HepG2 (cell line): ENCODE measurements around the gene SLC25A33. TPM values are rescaled to one million over a fixed set of nuclear protein-coding genes. Genes with fewer than 3 reads are reported as not detected.
A peak's percentile ranks its signal among the peaks of the same experiment; 100 is the strongest.

Experiments used
- GLI4 ChIP-seq: sonication (generic); formaldehyde crosslinking; IDR thresholded peaks from 2 replicates; pipeline ENCODE4 v1.5.1; 2020; ENCODE audit warnings: missing genetic modification reagents, mild to moderate bottlenecking, moderate library complexity, borderline replicate concordance
- HOXA5 ChIP-seq: sonication (generic); formaldehyde crosslinking; IDR thresholded peaks from 2 replicates; pipeline ENCODE4 v1.4.0; 2020; ENCODE audit warnings: missing genetic modification reagents
- LCORL ChIP-seq, 2 experiments: fragments of 450-650 bp in 1 of 2; sonication (generic) in 1 of 2; formaldehyde crosslinking in 1 of 2; IDR thresholded peaks; 2 replicates each; pipeline versions ENCODE4 v1.5.0 to v1.6.1; 2017 to 2020; ENCODE audit warnings: antibody characterized with exemption in 1 of 2, missing genetic modification reagents in 1 of 2
- MBD4 ChIP-seq: IDR thresholded peaks from 2 replicates; pipeline ENCODE4 v1.6.1; 2012; ENCODE audit warnings: low read length, inconsistent platforms, borderline replicate concordance
- MTA3 ChIP-seq: sonication (generic); formaldehyde crosslinking; IDR thresholded peaks from 2 replicates; pipeline ENCODE4 v1.4.0; 2020; ENCODE audit warnings: missing genetic modification reagents
- POLR2A ChIP-seq, 2 experiments: IDR thresholded peaks; 2 replicates each; pipeline ENCODE4 v1.6.1; 2011; ENCODE audit warnings: low read depth in 2 of 2, low read length in 2 of 2, mild to moderate bottlenecking in 1 of 2, moderate library complexity in 1 of 2; ENCODE audit not compliant: insufficient read depth in 1 of 2
- RFXAP ChIP-seq: sonication (generic); formaldehyde crosslinking; IDR thresholded peaks from 2 replicates; pipeline ENCODE4 v1.4.0; 2020; ENCODE audit warnings: missing genetic modification reagents, borderline replicate concordance
- STAG1 ChIP-seq: sonication (generic); formaldehyde crosslinking; IDR thresholded peaks from 2 replicates; pipeline ENCODE4 v1.4.0; 2020; ENCODE audit warnings: missing genetic modification reagents
- ZNF253 ChIP-seq: sonication (generic); formaldehyde crosslinking; IDR thresholded peaks from 2 replicates; pipeline ENCODE4 v1.8.0; 2022; ENCODE audit warnings: mild to moderate bottlenecking, missing genetic modification reagents, borderline replicate concordance
- ZNF747 ChIP-seq: sonication (generic); formaldehyde crosslinking; IDR thresholded peaks from 2 replicates; pipeline ENCODE4 v1.8.1; 2023; ENCODE audit warnings: missing genetic modification reagents, mild to moderate bottlenecking, borderline replicate concordance
- polyA plus RNA-seq, 8 experiments: library from polyadenylated mRNA; depleted of rRNA in 3 of 8; stranded (reverse) in 7 of 8; unstranded in 1 of 8; fragments of >200 nt; fragmentation: Illumina TruSeq in 4 of 8; extraction: Trizol in 4 of 8; gene quantifications; 2 replicates each; pipeline versions ENCODE4 v1.2.1 to v1.2.3, GENCODE V29; 2011 to 2016; ENCODE audit warnings: low read depth in 4 of 8, missing spikeins in 1 of 8, mixed read lengths in 1 of 8; ENCODE audit not compliant: insufficient read depth in 1 of 8
- total RNA-seq, 5 experiments: library from RNA; depleted of rRNA; stranded (reverse); fragments of >200 nt; fragmentation: Illumina TruSeq; extraction: Trizol; gene quantifications; 2 replicates each; pipeline ENCODE4 v1.2.3, GENCODE V29; 2016; ENCODE audit warnings: low read depth in 1 of 5
- TF ChIP-seq, protein P1 (sequence below): sonication (generic); formaldehyde crosslinking; conservative IDR thresholded peaks from 2 replicates; pipeline ENCODE4 v1.8.0; 2022; ENCODE audit warnings: mild to moderate bottlenecking, moderate library complexity, missing genetic modification reagents
- TF ChIP-seq, protein P2 (sequence below): sonication (generic); formaldehyde crosslinking; IDR thresholded peaks from 2 replicates; pipeline ENCODE4 v1.4.0; 2020; ENCODE audit warnings: missing genetic modification reagents
- TF ChIP-seq, protein P3 (sequence below): sonication (generic); formaldehyde crosslinking; conservative IDR thresholded peaks from 2 replicates; pipeline ENCODE4 v1.4.0; 2020; ENCODE audit warnings: mild to moderate bottlenecking, missing genetic modification reagents, moderate library complexity
- TF ChIP-seq, protein P4 (sequence below): sonication (generic); formaldehyde crosslinking; IDR thresholded peaks from 2 replicates; pipeline ENCODE4 v1.4.0; 2020; ENCODE audit warnings: missing genetic modification reagents
- TF ChIP-seq, protein P5 (sequence below): sonication (generic); formaldehyde crosslinking; IDR thresholded peaks from 2 replicates; pipeline ENCODE4 v1.8.0; 2022; ENCODE audit warnings: mild to moderate bottlenecking, missing genetic modification reagents, moderate library complexity

SLC25A33 gene
- total and polyA plus RNA-seq, 2 of the 13 experiments (the other 11 are each of a cell fraction or from before 2014, with no cell fraction given): 15.4 to 50.3 TPM

DNA sequence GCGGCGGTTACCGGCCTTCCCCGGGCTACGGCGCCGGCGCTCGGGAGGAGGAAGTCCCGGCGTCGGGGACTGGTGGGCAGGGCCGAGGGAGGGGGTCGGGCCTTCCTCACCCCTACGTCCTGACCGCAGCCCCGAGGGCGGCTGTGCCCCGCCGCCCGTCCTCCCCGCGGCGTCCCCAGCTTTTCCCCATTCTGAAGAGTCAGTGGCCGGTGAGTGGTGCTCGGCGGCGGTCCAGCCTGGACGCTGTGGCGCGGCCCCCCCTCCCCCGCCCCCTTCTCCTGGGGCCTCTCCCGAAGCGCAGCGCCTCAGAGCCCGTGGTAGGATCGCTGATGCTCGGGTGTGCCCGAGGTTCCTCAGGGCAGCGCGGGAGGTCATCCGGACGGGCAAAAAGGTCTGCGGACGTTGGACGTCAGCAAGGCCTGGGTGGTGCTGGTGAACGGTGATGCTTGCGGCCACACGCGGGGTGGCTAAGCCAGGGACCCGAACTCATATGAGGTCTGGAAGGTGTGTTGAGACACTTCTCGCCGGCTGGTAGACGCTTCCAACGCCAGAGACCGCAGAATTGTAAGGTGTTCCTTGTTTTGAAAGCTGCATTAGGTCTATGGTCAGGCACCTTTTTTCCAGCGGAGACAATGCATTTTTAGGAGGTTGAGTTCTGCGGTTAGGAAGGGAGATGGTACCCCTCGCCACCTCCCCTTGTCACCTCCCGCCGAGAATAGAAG is 725 bp downstream of the SLC25A33 start (continued):
- TF ChIP-seq, protein P1, sequence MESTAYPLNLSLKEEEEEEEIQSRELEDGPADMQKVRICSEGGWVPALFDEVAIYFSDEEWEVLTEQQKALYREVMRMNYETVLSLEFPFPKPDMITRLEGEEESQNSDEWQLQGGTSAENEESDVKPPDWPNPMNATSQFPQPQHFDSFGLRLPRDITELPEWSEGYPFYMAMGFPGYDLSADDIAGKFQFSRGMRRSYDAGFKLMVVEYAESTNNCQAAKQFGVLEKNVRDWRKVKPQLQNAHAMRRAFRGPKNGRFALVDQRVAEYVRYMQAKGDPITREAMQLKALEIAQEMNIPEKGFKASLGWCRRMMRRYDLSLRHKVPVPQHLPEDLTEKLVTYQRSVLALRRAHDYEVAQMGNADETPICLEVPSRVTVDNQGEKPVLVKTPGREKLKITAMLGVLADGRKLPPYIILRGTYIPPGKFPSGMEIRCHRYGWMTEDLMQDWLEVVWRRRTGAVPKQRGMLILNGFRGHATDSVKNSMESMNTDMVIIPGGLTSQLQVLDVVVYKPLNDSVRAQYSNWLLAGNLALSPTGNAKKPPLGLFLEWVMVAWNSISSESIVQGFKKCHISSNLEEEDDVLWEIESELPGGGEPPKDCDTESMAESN (CRISPR knock-in tag): no peak
- TF ChIP-seq ZNF253 (CRISPR knock-in tag) (no peak), STAG1 (no peak), MBD4 (no peak), GLI4 (no peak), ZNF747 (CRISPR knock-in tag) (no peak), RFXAP (CRISPR knock-in tag) (no peak), MTA3 (CRISPR knock-in tag) (no peak), POLR2A (IDR thresholded peaks at IDR 0.05; ENCODE audit: insufficient read depth in 1 of 2, low read depth in 2 of 2, low read length in 2 of 2) (no peak), HOXA5 (CRISPR knock-in tag) (no peak), LCORL (IDR thresholded peaks at IDR 0.05) (no peak), LCORL (CRISPR knock-in tag; IDR thresholded peaks at IDR 0.05) (no peak)
- TF ChIP-seq, protein P2, sequence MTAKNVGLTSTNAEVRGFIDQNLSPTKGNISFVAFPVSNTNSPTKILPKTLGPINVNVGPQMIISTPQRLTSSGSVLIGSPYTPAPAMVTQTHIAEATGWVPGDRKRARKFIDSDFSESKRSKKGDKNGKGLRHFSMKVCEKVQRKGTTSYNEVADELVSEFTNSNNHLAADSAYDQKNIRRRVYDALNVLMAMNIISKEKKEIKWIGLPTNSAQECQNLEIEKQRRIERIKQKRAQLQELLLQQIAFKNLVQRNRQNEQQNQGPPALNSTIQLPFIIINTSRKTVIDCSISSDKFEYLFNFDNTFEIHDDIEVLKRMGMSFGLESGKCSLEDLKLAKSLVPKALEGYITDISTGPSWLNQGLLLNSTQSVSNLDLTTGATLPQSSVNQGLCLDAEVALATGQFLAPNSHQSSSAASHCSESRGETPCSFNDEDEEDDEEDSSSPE: no peak
- TF ChIP-seq, protein P3, sequence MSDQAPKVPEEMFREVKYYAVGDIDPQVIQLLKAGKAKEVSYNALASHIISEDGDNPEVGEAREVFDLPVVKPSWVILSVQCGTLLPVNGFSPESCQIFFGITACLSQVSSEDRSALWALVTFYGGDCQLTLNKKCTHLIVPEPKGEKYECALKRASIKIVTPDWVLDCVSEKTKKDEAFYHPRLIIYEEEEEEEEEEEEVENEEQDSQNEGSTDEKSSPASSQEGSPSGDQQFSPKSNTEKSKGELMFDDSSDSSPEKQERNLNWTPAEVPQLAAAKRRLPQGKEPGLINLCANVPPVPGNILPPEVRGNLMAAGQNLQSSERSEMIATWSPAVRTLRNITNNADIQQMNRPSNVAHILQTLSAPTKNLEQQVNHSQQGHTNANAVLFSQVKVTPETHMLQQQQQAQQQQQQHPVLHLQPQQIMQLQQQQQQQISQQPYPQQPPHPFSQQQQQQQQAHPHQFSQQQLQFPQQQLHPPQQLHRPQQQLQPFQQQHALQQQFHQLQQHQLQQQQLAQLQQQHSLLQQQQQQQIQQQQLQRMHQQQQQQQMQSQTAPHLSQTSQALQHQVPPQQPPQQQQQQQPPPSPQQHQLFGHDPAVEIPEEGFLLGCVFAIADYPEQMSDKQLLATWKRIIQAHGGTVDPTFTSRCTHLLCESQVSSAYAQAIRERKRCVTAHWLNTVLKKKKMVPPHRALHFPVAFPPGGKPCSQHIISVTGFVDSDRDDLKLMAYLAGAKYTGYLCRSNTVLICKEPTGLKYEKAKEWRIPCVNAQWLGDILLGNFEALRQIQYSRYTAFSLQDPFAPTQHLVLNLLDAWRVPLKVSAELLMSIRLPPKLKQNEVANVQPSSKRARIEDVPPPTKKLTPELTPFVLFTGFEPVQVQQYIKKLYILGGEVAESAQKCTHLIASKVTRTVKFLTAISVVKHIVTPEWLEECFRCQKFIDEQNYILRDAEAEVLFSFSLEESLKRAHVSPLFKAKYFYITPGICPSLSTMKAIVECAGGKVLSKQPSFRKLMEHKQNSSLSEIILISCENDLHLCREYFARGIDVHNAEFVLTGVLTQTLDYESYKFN (CRISPR knock-in tag): peak; percentile 36; the same call in 1 of the 2 replicates
- TF ChIP-seq, protein P4, sequence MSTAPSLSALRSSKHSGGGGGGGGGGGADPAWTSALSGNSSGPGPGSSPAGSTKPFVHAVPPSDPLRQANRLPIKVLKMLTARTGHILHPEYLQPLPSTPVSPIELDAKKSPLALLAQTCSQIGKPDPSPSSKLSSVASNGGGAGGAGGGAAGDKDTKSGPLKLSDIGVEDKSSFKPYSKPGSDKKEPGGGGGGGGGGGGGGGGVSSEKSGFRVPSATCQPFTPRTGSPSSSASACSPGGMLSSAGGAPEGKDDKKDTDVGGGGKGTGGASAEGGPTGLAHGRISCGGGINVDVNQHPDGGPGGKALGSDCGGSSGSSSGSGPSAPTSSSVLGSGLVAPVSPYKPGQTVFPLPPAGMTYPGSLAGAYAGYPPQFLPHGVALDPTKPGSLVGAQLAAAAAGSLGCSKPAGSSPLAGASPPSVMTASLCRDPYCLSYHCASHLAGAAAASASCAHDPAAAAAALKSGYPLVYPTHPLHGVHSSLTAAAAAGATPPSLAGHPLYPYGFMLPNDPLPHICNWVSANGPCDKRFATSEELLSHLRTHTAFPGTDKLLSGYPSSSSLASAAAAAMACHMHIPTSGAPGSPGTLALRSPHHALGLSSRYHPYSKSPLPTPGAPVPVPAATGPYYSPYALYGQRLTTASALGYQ (CRISPR knock-in tag): no peak
- TF ChIP-seq, protein P5, sequence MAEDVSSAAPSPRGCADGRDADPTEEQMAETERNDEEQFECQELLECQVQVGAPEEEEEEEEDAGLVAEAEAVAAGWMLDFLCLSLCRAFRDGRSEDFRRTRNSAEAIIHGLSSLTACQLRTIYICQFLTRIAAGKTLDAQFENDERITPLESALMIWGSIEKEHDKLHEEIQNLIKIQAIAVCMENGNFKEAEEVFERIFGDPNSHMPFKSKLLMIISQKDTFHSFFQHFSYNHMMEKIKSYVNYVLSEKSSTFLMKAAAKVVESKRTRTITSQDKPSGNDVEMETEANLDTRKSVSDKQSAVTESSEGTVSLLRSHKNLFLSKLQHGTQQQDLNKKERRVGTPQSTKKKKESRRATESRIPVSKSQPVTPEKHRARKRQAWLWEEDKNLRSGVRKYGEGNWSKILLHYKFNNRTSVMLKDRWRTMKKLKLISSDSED: no peak
